HUES64 (cell line): Measurements from ENCODE around the gene LCN10.

Source experiments
- H3K27ac ChIP-seq: 2 replicates; pipeline ENCODE4 v1.7.0; 2013; ENCODE audit warnings: low read depth, low read length, inconsistent platforms
- H3K27me3 ChIP-seq: 2 replicates; pipeline ENCODE4 v1.6.1; 2013; ENCODE audit warnings: mild to moderate bottlenecking, low read length; ENCODE audit not compliant: insufficient read depth
- H3K36me3 ChIP-seq: 2 replicates; pipeline ENCODE4 v1.6.1; 2013; ENCODE audit warnings: mild to moderate bottlenecking, low read length; ENCODE audit not compliant: insufficient read depth
- H3K4me1 ChIP-seq: 2 replicates; pipeline ENCODE4 v1.6.1; 2013; ENCODE audit warnings: mild to moderate bottlenecking, low read length, moderate library complexity; ENCODE audit not compliant: insufficient read depth
- H3K4me3 ChIP-seq: 2 replicates; pipeline ENCODE4 v1.5.1; 2013; ENCODE audit warnings: mild to moderate bottlenecking, low read length, moderate library complexity
- H3K9ac ChIP-seq: 2 replicates; pipeline ENCODE4 v1.6.1; 2013; ENCODE audit warnings: mild to moderate bottlenecking, low read depth, low read length
- H3K9me3 ChIP-seq: 2 replicates; pipeline ENCODE4 v1.6.1; 2013; ENCODE audit warnings: low read depth, low read length; ENCODE audit not compliant: insufficient read depth
- WGBS: fragments of 150-250, 120-280 bp; methylation state at CpG from one replicate; pipeline ENCODE4 v1.1.7; 2013; ENCODE audit warnings: missing lambda C conversion rate; 5-methylcytosine and 5-hydroxymethylcytosine counted together

LCN10 gene

DNA sequence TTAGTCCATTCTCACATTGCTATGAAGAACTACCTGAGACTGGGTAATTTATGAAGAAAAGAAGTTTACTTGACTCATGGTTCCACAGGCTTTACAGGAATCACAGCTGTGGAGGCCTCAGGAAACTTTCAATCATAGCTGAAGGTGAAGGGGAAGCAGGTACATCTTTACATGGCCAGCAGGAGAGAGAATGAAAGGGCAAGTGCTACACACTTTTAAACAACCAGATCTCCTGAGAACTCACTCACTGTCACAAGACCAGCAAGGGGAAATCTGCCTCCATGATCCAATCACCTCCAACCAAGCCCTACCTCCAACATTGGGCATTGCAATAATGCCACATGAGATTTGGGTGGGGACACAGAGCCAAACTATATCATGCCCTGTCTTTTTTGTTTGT lies 9.1 kb upstream of the LCN10 start:
- Histone ChIP-seq H3K4me1 (no peaks in the 10 kb centered on the region), H3K27ac (no peak overlapping the region), H3K9me3 (no peaks in the 10 kb centered on the region), H3K9ac (no peak overlapping the region), H3K27me3 (no peaks in the 10 kb centered on the region), H3K4me3 (no peak overlapping the region), H3K36me3 (no peaks in the 10 kb centered on the region)

GRCh38 chr9:136751244-136751643 lies 8.5 kb upstream of the LCN10 start:
- H3K36me3 ChIP-seq = no peaks in the 10 kb centered on the region
- no peaks in the 10 kb centered on the region for H3K9me3 ChIP-seq
- H3K9ac ChIP-seq = no peak overlapping the region
- H3K4me1 ChIP-seq = no peaks in the 10 kb centered on the region
- H3K4me3 ChIP-seq = no peak overlapping the region
- no peaks in the 10 kb centered on the region for H3K27me3 ChIP-seq
- H3K27ac ChIP-seq = no peak overlapping the region
- WGBS = 96% methylated on average over 1 of the region's 1 CpG

GRCh38 chr9:136750526-136750925 lies 7.8 kb upstream of the LCN10 start:
- Histone ChIP-seq H3K27ac (no peak overlapping the region), H3K4me1 (no peaks in the 10 kb centered on the region), H3K27me3 (no peaks in the 10 kb centered on the region), H3K9ac (no peak overlapping the region), H3K4me3 (no peak overlapping the region), H3K36me3 (no peaks in the 10 kb centered on the region), H3K9me3 (no peaks in the 10 kb centered on the region)
- WGBS = 80% methylated on average over 2 of the region's 2 CpGs

DNA sequence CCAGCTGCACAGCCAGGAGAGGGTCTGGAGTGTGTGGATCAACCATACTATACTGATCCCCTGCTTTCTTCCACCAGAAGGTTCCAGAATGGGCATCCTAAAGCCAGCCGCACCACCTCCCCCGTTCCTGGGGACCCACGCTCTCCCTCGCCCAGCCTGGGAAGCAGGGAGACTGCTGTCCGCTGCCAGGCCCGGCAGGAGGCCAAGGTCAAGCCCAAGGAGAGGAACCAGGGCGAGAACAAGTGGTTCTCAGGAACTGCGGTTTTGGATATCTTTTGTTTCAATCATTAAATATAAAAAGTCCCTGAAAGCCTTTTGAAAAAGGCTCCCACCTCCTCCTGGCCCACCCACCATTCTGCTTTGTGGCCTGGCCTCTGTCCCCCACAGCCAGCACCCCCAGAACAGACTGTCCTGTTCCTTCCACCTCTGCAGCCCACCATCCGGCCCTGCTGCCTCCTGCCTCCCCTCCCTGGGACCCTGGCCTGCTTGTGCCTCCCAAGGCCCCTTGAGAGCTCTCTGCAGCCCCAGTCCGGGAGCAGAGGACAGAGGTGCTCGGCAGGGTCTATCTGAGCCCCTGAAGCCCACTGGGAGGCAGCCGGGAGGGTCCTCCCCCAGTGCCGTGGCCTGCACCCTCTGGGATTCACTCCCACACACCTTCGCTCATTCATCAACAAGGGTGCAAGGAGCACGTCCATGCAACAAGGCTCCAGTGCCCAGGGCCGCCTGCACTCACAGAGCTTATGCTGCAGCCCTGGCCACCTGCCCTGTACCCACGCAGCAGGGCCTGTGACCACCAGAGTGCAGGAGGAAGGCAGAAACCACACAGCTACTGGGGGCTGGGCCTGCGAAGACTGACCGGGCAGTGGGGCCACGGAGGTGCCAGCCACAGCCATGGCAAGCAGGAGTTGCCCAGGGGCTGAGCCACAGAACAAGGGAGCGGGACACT lies 6.2 kb upstream of the LCN10 start:
- Histone ChIP-seq H3K4me3 (no peak overlapping the region), H3K36me3 (no peaks in the 10 kb centered on the region), H3K27ac (no peak overlapping the region), H3K9ac (no peak overlapping the region), H3K9me3 (no peaks in the 10 kb centered on the region), H3K27me3 (no peaks in the 10 kb centered on the region), H3K4me1 (no peaks in the 10 kb centered on the region)
- WGBS = 88% methylated on average over 21 of the region's 21 CpGs

GRCh38 chr9:136748201-136748600 lies 5.5 kb upstream of the LCN10 start, which contains the start of gene LCN6:
Gene LCN6, minus strand, starts transcription at chr9:136748525. Its CDS starts 42 bp downstream, at chr9:136748483.
- Histone ChIP-seq H3K27ac (no peak within 1 kb of the TSS), H3K9ac (no peak within 1 kb of the TSS), H3K4me1 (no peaks in the 10 kb centered on the region), H3K9me3 (no peaks in the 10 kb centered on the region), H3K36me3 (no peaks in the 10 kb centered on the region), H3K4me3 (no peak within 1 kb of the TSS), H3K27me3 (no peaks in the 10 kb centered on the region)
- WGBS = 85% methylated on average over 8 of the region's 8 CpGs

GRCh38 chr9:136747161-136748060 lies 4.7 kb upstream of the LCN10 start:
- Histone ChIP-seq H3K36me3 (no peaks in the 10 kb centered on the region), H3K4me3 (no peak overlapping the region), H3K4me1 (no peaks in the 10 kb centered on the region), H3K9me3 (no peaks in the 10 kb centered on the region), H3K27me3 (no peaks in the 10 kb centered on the region), H3K27ac (no peak overlapping the region), H3K9ac (no peak overlapping the region)
- 91% methylated on average over 22 of the region's 22 CpGs for WGBS

DNA sequence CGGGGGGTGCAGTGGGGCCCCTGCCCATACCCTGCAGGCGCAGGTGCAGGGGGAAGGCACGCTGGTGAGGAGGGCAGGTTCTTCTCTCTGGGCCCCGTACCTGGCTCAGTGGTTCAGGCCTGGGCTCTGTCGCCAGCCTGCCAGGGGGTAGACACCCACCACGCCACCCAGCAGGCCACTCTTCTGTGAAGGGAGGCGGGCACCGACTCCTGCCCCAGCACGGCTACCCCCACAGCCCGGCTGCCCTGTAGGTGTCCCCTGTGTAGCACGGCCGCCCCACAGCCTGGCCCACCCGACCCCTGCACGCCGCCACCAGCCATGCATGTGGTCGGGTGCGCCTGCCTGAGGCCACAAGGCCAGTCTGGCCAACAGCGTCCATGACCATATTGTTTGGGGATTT lies 3.9 kb upstream of the LCN10 start:
- Histone ChIP-seq H3K27ac (no peak overlapping the region), H3K36me3 (no peaks in the 10 kb centered on the region), H3K27me3 (no peaks in the 10 kb centered on the region), H3K4me3 (no peak overlapping the region), H3K9me3 (no peaks in the 10 kb centered on the region), H3K4me1 (no peaks in the 10 kb centered on the region), H3K9ac (no peak overlapping the region)
- 94% methylated on average over 18 of the region's 18 CpGs for WGBS

DNA sequence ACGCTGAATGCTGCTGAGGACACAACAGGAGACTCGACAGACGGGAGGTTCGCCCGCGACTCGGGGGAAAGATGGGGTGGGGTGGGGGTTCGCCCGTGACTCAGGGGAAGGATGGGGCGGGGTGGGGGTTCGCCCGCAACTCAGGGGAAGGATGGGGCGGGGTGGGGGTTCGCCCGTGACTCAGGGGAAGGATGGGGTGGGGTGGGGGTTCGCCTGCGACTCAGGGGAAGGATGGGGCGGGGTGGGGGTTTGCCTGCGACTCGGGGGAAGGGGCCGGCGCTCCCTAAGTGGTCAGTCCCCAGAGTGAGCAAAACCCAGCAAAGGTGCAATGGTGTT lies 3.4 kb upstream of the LCN10 start:
- H3K36me3 ChIP-seq = no peaks in the 10 kb centered on the region
- no peaks in the 10 kb centered on the region for H3K9me3 ChIP-seq
- 96% methylated on average over 8 of the region's 22 CpGs for WGBS
- no peak overlapping the region for H3K27ac ChIP-seq
- no peak overlapping the region for H3K9ac ChIP-seq
- H3K4me1 ChIP-seq = no peaks in the 10 kb centered on the region
- no peak overlapping the region for H3K4me3 ChIP-seq
- no peaks in the 10 kb centered on the region for H3K27me3 ChIP-seq

GRCh38 chr9:136745389-136746154 lies 2.8 kb upstream of the LCN10 start:
- no peak overlapping the region for H3K27ac ChIP-seq
- WGBS = 88% methylated on average over 23 of the region's 23 CpGs
- no peaks in the 10 kb centered on the region for H3K27me3 ChIP-seq
- no peak overlapping the region for H3K9ac ChIP-seq
- H3K9me3 ChIP-seq = no peaks in the 10 kb centered on the region
- no peak overlapping the region for H3K4me3 ChIP-seq
- H3K4me1 ChIP-seq = no peaks in the 10 kb centered on the region
- no peaks in the 10 kb centered on the region for H3K36me3 ChIP-seq

DNA sequence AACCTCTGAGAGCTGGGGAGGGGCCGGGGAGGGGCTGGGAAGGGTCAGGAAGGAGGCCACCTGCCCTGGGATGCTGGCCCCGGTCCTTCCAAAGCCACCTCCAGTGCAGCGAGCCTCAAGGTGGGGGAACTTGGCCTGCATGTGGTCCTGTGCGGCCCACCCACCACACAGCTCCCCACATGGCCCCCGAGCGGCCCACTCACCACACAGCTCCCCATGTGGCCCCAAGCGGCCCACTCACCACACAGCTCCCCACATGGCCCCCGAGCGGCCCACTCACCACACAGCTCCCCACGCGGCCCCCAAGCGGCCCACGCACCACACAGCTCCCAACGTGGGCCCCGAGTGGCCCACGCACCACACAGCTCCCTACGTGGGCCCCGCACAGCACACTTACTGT lies 2.0 kb upstream of the LCN10 start:
- H3K27ac ChIP-seq = no peak overlapping the region
- no peaks in the 10 kb centered on the region for H3K4me1 ChIP-seq
- WGBS = 92% methylated on average over 18 of the region's 18 CpGs
- H3K9ac ChIP-seq = no peak overlapping the region
- H3K27me3 ChIP-seq = no peaks in the 10 kb centered on the region
- H3K36me3 ChIP-seq = no peaks in the 10 kb centered on the region
- H3K9me3 ChIP-seq = no peaks in the 10 kb centered on the region
- no peak overlapping the region for H3K4me3 ChIP-seq
